SK-N-SH (cell line): ENCODE data around the gene ADGRL3.

ENCODE experiments used
- GATA2 ChIP-seq: sonication (generic); formaldehyde crosslinking; IDR thresholded peaks from 2 replicates; pipeline ENCODE4 v1.5.0; 2020; ENCODE audit warnings: mild to moderate bottlenecking, missing genetic modification reagents
- RFX5 ChIP-seq: IDR thresholded peaks from 2 replicates; pipeline ENCODE4 v1.6.1; 2012; ENCODE audit warnings: mild to moderate bottlenecking, improper control_type of control experiment, low read length
- SIN3A ChIP-seq: IDR thresholded peaks from 2 replicates; pipeline ENCODE4 v1.6.1; 2012; ENCODE audit warnings: low read depth, mild to moderate bottlenecking, low read length, moderate library complexity, borderline replicate concordance
- TF ChIP-seq, protein P1 (sequence below): fragments of 200-600 bp; sonication (generic); IDR thresholded peaks from 2 replicates; pipeline ENCODE4 v1.6.1; 2017; ENCODE audit warnings: antibody characterized with exemption, mild to moderate bottlenecking, moderate library complexity
- TF ChIP-seq, protein P2 (sequence below): IDR thresholded peaks from 2 replicates; pipeline ENCODE4 v1.6.1; 2012; ENCODE audit warnings: mild to moderate bottlenecking, low read depth, low read length, moderate library complexity
- TF ChIP-seq, protein P3 (sequence below): IDR thresholded peaks from 2 replicates; pipeline ENCODE4; 2012

DNA sequence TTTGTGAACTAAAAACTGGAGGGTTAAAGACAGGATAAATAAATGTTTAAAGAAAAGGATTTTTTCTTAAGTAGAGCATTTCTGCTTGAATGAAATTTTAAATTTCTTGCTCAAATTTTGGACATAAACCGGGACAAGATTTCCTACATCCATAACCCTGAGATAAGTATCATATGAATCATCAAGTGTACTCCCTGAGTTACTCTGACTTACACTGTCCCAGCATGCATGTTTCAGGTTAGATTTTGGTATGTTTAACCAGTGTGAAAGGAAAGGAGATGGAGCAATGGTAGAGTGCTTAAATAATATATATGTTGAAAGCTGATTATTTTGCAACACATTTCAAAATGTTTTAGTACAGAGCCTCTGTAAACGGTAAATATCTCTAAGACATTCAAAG, 175.2 kb downstream of the ADGRL3 start:
- TF ChIP-seq, protein P1, sequence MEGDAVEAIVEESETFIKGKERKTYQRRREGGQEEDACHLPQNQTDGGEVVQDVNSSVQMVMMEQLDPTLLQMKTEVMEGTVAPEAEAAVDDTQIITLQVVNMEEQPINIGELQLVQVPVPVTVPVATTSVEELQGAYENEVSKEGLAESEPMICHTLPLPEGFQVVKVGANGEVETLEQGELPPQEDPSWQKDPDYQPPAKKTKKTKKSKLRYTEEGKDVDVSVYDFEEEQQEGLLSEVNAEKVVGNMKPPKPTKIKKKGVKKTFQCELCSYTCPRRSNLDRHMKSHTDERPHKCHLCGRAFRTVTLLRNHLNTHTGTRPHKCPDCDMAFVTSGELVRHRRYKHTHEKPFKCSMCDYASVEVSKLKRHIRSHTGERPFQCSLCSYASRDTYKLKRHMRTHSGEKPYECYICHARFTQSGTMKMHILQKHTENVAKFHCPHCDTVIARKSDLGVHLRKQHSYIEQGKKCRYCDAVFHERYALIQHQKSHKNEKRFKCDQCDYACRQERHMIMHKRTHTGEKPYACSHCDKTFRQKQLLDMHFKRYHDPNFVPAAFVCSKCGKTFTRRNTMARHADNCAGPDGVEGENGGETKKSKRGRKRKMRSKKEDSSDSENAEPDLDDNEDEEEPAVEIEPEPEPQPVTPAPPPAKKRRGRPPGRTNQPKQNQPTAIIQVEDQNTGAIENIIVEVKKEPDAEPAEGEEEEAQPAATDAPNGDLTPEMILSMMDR = no peak
- TF ChIP-seq, protein P2, sequence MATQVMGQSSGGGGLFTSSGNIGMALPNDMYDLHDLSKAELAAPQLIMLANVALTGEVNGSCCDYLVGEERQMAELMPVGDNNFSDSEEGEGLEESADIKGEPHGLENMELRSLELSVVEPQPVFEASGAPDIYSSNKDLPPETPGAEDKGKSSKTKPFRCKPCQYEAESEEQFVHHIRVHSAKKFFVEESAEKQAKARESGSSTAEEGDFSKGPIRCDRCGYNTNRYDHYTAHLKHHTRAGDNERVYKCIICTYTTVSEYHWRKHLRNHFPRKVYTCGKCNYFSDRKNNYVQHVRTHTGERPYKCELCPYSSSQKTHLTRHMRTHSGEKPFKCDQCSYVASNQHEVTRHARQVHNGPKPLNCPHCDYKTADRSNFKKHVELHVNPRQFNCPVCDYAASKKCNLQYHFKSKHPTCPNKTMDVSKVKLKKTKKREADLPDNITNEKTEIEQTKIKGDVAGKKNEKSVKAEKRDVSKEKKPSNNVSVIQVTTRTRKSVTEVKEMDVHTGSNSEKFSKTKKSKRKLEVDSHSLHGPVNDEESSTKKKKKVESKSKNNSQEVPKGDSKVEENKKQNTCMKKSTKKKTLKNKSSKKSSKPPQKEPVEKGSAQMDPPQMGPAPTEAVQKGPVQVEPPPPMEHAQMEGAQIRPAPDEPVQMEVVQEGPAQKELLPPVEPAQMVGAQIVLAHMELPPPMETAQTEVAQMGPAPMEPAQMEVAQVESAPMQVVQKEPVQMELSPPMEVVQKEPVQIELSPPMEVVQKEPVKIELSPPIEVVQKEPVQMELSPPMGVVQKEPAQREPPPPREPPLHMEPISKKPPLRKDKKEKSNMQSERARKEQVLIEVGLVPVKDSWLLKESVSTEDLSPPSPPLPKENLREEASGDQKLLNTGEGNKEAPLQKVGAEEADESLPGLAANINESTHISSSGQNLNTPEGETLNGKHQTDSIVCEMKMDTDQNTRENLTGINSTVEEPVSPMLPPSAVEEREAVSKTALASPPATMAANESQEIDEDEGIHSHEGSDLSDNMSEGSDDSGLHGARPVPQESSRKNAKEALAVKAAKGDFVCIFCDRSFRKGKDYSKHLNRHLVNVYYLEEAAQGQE = no peak
- no peak for TF ChIP-seq GATA2 (CRISPR knock-in tag)
- no peak for TF ChIP-seq RFX5
- TF ChIP-seq SIN3A = no peak
- TF ChIP-seq, protein P3, sequence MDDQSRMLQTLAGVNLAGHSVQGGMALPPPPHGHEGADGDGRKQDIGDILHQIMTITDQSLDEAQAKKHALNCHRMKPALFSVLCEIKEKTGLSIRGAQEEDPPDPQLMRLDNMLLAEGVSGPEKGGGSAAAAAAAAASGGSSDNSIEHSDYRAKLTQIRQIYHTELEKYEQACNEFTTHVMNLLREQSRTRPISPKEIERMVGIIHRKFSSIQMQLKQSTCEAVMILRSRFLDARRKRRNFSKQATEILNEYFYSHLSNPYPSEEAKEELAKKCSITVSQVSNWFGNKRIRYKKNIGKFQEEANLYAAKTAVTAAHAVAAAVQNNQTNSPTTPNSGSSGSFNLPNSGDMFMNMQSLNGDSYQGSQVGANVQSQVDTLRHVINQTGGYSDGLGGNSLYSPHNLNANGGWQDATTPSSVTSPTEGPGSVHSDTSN = no peak
